PC-3 (cell line): Measurements from ENCODE around the gene MYORG. TPM values are rescaled to one million over a fixed set of nuclear protein-coding genes. Genes with fewer than 3 reads are reported as not detected.
"Not testable (repeated sequence)": the region's sequence is repeated elsewhere in the genome, so short reads cannot be mapped to it uniquely, and the experiment has no call there.

Experiments
- ATAC-seq: fragments of 200-7000 bp; cut with Tn5 transposase; 2 replicates; pipeline ENCODE4 v1.9.1; 2020; ENCODE audit warnings: mild to moderate bottlenecking, moderate library complexity
- BruUV-seq: library from RNA; stranded (reverse); fragments of 400-500 nt; replicated peaks from 2 replicates; lab custom pipeline; 2021; lab: Mats Ljungman, UMichigan
- CTCF ChIA-PET: fragments of 300-600 bp; sonication (Branson Sonifier 250); formaldehyde crosslinking; loops from one replicate; lab custom pipeline; 2022; ENCODE audit warnings: antibody characterized with exemption; lab: Charles Lee
- POLR2A ChIA-PET: fragments of 300-600 bp; sonication (Branson Sonifier 250); formaldehyde crosslinking; loops from one replicate; lab custom pipeline; 2022; ENCODE audit warnings: antibody characterized with exemption; ENCODE audit not compliant: unreplicated experiment; lab: Charles Lee
- DNase-seq: peaks from one replicate; pipeline ENCODE4 v3.0.0-alpha.2; 2015
- H2AFZ ChIP-seq: fragments of 300-600 bp; sonication (generic); 2 replicates; pipeline ENCODE4 v1.6.0; 2016; ENCODE audit warnings: antibody characterized with exemption, low read length
- H3F3A ChIP-seq: fragments of 300-600 bp; sonication (generic); one replicate; pipeline ENCODE4 v1.6.0; 2017; ENCODE audit warnings: antibody characterized with exemption, low read length, control low read depth, mild to moderate bottlenecking; ENCODE audit not compliant: unreplicated experiment
- H3K27ac ChIP-seq: fragments of 300-600 bp; sonication (generic); 2 replicates; pipeline ENCODE4 v1.5.1; 2016; ENCODE audit warnings: mild to moderate bottlenecking, low read length
- H3K27me3 ChIP-seq: fragments of 300-600 bp; sonication (generic); 2 replicates; pipeline ENCODE4 v1.6.1; 2016; ENCODE audit warnings: low read length, mixed read lengths
- H3K36me3 ChIP-seq: fragments of 300-600 bp; sonication (generic); 2 replicates; pipeline ENCODE4 v1.6.1; 2016; ENCODE audit warnings: low read depth, mixed run types, low read length, mixed read lengths
- H3K4me1 ChIP-seq: fragments of 300-600 bp; sonication (generic); 2 replicates; pipeline ENCODE4 v1.5.1; 2016; ENCODE audit warnings: low read length; ENCODE audit not compliant: insufficient read depth
- H3K4me2 ChIP-seq: fragments of 300-600 bp; sonication (generic); 2 replicates; pipeline ENCODE4 v1.6.0; 2016; ENCODE audit warnings: low read length
- H3K4me3 ChIP-seq: fragments of 300-600 bp; sonication (generic); 2 replicates; pipeline ENCODE4 v1.5.1; 2016; ENCODE audit warnings: mild to moderate bottlenecking, low read length, mixed read lengths
- H3K79me2 ChIP-seq: fragments of 300-600 bp; sonication (generic); 2 replicates; pipeline ENCODE4 v1.6.1; 2017; ENCODE audit warnings: low read length, mixed read lengths
- H3K9ac ChIP-seq: fragments of 300-600 bp; sonication (generic); 2 replicates; pipeline ENCODE4 v1.6.0; 2016; ENCODE audit warnings: mild to moderate bottlenecking, low read length
- H3K9me2 ChIP-seq: fragments of 300-600 bp; sonication (generic); replicated peaks from 2 replicates; pipeline ENCODE4 v1.6.1; 2016; ENCODE audit warnings: mixed run types, low read length, mixed read lengths
- H3K9me3 ChIP-seq: fragments of 300-600 bp; sonication (generic); 2 replicates; pipeline ENCODE4 v1.6.1; 2016; ENCODE audit warnings: low read length, mixed read lengths
- H4K20me1 ChIP-seq: fragments of 300-600 bp; sonication (generic); 2 replicates; pipeline ENCODE4 v1.6.1; 2016; ENCODE audit warnings: low read length, mixed read lengths
- CTCF ChIP-seq: fragments of 300-600 bp; sonication (generic); conservative IDR thresholded peaks from 2 replicates; pipeline ENCODE4 v1.5.1; 2017; ENCODE audit warnings: antibody characterized with exemption, low read depth, mild to moderate bottlenecking, low read length
- EZH2 ChIP-seq: fragments of 300-600 bp; sonication (generic); IDR thresholded peaks from one replicate; pipeline ENCODE4 v1.6.1; 2017; ENCODE audit warnings: antibody characterized with exemption, mild to moderate bottlenecking, low read length; ENCODE audit not compliant: unreplicated experiment
- EZH2phosphoT487 ChIP-seq: fragments of 300-600 bp; sonication (generic); IDR thresholded peaks from 2 replicates; pipeline ENCODE4 v1.6.1; 2018; ENCODE audit warnings: mild to moderate bottlenecking, antibody characterized with exemption, low read length, borderline replicate concordance
- intact Hi-C: fragments of 100-400 bp; cut with micrococcal nuclease; formaldehyde crosslinking; loops from 2 replicates; pipeline ENCODE4 v1.9.0; 2023
- total RNA-seq: library from RNA; depleted of rRNA; stranded (reverse); fragments of >200 nt; gene quantifications from 2 replicates; pipeline ENCODE4 v1.2.3, GENCODE V29; 2014

The MYORG gene
- total RNA-seq, 1 experiment from 2014 or later, result 3.4 TPM

- no TSS peak for BruUV-seq
- no peak overlapping the region for H3K4me2 ChIP-seq
- peaks cover 14% of the 10 kb centered on the region for H3K4me1 ChIP-seq
- H3K36me3 ChIP-seq, result no peaks in the 10 kb centered on the region
- ChIA-PET CTCF (no interaction called here), POLR2A (no interaction called here)
- no peak overlapping the region for H3K9ac ChIP-seq
- no peak overlapping the region for H3K27ac ChIP-seq
- H4K20me1 ChIP-seq, result no peaks in the 10 kb centered on the region
- TF ChIP-seq EZH2 (no peak), CTCF (no peak), EZH2phosphoT487 (no peak)
- H3K4me3 ChIP-seq, result no peak overlapping the region
- no peak overlapping the region for H2AFZ ChIP-seq
- DNase-seq, result no peak
- no peaks in the 10 kb centered on the region for H3K79me2 ChIP-seq
- intact Hi-C loops, result no loop called here
- ATAC-seq, result no peak
- H3K27me3 ChIP-seq, result no peaks in the 10 kb centered on the region
- no peaks in the 10 kb centered on the region for H3K9me3 ChIP-seq
- no peaks in the 10 kb centered on the region for H3K9me2 ChIP-seq
- H3F3A ChIP-seq, result no peaks in the 10 kb centered on the region
These were observed 5.5 kb downstream of the MYORG start for GRCh38 chr9:34370970-34371880.

GRCh38 chr9:34370335-34370969 is 6.2 kb downstream of the MYORG start:
- no peak for ATAC-seq
- no peak overlapping the region for H3K27ac ChIP-seq
- no peaks in the 10 kb centered on the region for H3K9me3 ChIP-seq
- peaks cover 7% of the 10 kb centered on the region for H3K4me1 ChIP-seq
- no peak overlapping the region for H2AFZ ChIP-seq
- no peaks in the 10 kb centered on the region for H3K79me2 ChIP-seq
- TF ChIP-seq CTCF (no peak), EZH2 (no peak), EZH2phosphoT487 (no peak)
- H3K27me3 ChIP-seq, result no peaks in the 10 kb centered on the region
- intact Hi-C loops, result no loop called here
- no peak overlapping the region for H3K9ac ChIP-seq
- POLR2A ChIA-PET, result no interaction called here
- no TSS peak for BruUV-seq
- H3K4me2 ChIP-seq, result no peak overlapping the region
- no peak overlapping the region for H3K4me3 ChIP-seq
- no peaks in the 10 kb centered on the region for H4K20me1 ChIP-seq
- no peaks in the 10 kb centered on the region for H3F3A ChIP-seq
- no peaks in the 10 kb centered on the region for H3K9me2 ChIP-seq
- H3K36me3 ChIP-seq, result no peaks in the 10 kb centered on the region
- DNase-seq, result no peak
- CTCF ChIA-PET, result no interaction called here

GRCh38 chr9:34369636-34370035 is 7.1 kb downstream of the MYORG start:
- TF ChIP-seq EZH2phosphoT487 (no peak), CTCF (no peak), EZH2 (no peak)
- no peak for DNase-seq
- Histone ChIP-seq H3K9ac (no peak overlapping the region), H4K20me1 (no peaks in the 10 kb centered on the region), H3F3A (no peaks in the 10 kb centered on the region), H2AFZ (no peak overlapping the region), H3K79me2 (no peaks in the 10 kb centered on the region), H3K9me2 (no peaks in the 10 kb centered on the region), H3K4me1 (no peaks in the 10 kb centered on the region), H3K27ac (no peak overlapping the region), H3K36me3 (no peaks in the 10 kb centered on the region), H3K9me3 (no peaks in the 10 kb centered on the region), H3K4me3 (no peak overlapping the region), H3K4me2 (no peak overlapping the region), H3K27me3 (no peaks in the 10 kb centered on the region)
- no peak for ATAC-seq
- BruUV-seq, result no TSS peak
- intact Hi-C loops, result no loop called here
- CTCF ChIA-PET, result no interaction called here
- POLR2A ChIA-PET, result no interaction called here

GRCh38 chr9:34368796-34369195 is 7.9 kb downstream of the MYORG start:
- not testable (repeated sequence) for BruUV-seq, H3K4me1 ChIP-seq, H2AFZ ChIP-seq

More at GRCh38 chr9:34368796-34369195, 7.9 kb downstream of the MYORG start:
- H3K9ac ChIP-seq, H3K27me3 ChIP-seq, DNase-seq, H3K4me3 ChIP-seq, intact Hi-C loops, H3K79me2 ChIP-seq, CTCF ChIA-PET, H3K36me3 ChIP-seq, H3F3A ChIP-seq, H4K20me1 ChIP-seq, POLR2A ChIA-PET, H3K9me3 ChIP-seq, H3K4me2 ChIP-seq, H3K27ac ChIP-seq, H3K9me2 ChIP-seq, ATAC-seq: not testable (repeated sequence)
